Hematopoietic multipotent progenitor cell (in vitro differentiated cells): ENCODE data around the gene SCN10A. TPM values are rescaled to one million over a fixed set of nuclear protein-coding genes. Genes with fewer than 3 reads are reported as not detected.
A peak's percentile ranks its signal among the peaks of the same experiment; 100 is the strongest.

Source experiments
- DNase-seq, 3 donors: peaks; one replicate each; pipeline ENCODE4 v3.0.0-alpha.2; 2011 to 2015; ENCODE audit warnings: low read depth in 2 of 3, low spot score in 2 of 3
- total RNA-seq: library from RNA; depleted of rRNA; stranded (reverse); fragments of >200 nt; gene quantifications from one replicate; pipeline ENCODE4 v1.2.3, GENCODE V29; 2012

The SCN10A gene
- total RNA-seq, result under 0.01 TPM

DNA sequence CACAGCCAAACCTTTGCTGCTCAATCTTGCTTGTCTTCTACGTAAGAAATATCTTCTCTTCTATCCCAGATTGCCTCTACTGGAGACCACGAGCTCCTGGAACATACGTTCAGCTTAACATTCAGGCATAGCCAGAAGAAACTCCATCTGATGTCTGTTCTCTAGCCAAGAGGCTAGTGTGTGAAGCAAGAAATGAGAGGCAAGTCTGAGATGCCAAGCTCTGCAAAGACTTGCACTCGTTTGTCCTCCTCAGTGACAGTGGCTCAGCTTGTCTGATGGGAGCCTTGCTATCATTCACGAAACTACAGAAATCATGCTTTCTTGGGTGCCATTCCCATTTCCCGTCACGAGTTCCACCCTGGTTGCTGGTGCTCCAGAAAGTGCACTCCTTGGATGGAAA lies at the start of gene SCN10A:
Gene SCN10A, minus strand, starts transcription at position 192 of the 400 bp plus-strand sequence. CDS start 22,207 bp downstream, outside the sequence.
- DNase-seq, result no peak

DNA sequence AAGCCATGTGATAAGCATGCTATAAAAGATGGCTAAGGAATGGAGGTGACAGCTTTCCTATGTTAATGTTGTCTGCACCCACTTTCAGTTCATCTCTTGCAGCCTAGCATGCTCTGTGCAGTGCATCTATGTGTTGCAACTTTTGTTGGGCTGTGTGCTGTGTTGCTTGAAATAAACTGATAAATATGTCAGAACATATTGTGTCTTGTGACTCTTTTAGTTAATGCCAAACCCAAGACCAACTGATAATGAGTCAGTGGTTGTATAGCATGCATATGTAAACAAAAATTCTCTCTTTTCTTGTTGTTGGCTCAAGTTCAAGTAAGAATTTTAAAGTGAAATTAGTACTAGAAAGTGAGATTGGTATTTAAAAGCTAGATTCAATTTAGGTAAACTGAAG lies 37.0 kb upstream of the SCN10A start:
- no peak for DNase-seq

GRCh38 chr3:38843898-38844297 lies 27.9 kb upstream of the SCN10A start:
- peak in 2 of 3 donors; percentile 51 to 86 for DNase-seq

DNA sequence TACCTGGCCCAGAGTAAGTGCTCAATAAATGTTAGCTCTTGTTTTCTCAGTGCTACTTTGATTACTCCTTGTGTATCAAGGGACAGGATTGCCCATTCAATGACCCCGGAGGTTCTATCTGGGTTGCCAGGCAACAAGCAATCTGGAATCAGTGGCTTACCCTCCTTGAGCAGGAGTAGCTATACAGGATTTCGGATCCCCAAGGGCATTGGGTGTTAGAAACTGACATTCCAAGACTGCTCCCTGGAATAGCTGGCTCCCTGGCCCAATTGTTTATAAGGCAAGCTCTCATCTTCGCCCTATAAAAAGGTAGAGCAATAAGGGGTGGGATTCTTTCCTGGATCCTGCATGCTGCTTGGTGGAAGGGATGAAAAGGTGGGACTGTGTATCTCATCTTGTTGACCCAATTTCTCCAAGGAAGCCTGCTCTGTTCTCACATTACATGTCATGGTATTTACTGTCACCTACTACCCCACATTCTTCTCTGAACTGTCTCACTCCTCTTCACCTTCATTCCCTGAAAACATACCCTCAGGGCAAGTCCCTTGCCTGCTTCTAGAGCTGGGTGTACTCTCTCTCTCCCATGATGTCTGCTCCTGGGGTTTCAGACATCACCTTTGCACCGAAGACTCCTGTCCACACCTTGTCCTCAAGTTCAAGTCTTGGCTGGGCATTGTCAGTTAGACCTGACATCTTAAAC lies 26.4 kb upstream of the SCN10A start:
- no peak for DNase-seq

- no peak for DNase-seq
Observed at GRCh38 chr3:38840987-38841386, 25.0 kb upstream of the SCN10A start.

DNA sequence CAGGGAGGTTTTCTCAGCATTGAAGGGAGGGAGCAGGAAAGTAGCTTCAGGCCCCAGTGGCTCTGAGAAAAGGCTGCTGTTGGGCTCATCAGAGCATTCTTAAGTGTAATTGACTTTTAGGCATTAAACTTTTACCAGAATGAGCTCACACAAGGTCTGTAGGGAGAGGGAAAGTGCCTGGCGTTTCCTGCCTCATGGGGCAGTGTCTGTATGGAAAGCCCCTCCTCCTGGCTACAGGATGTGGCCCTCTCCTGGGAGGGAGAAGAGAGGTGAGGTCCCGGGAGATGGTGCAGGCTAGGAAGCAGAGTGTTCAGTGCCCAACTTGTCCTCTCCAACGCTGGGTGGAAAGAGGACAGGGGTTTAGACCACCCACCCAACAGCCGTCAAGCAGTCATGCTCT lies 21.3 kb upstream of the SCN10A start:
- DNase-seq, result no peak

GRCh38 chr3:38836561-38836960 lies 20.5 kb upstream of the SCN10A start:
- DNase-seq, result no peak

- DNase-seq, result no peak
Observed at GRCh38 chr3:38835939-38836338, 19.9 kb upstream of the SCN10A start.

- no peak for DNase-seq
Observed at GRCh38 chr3:38834717-38835116, 18.7 kb upstream of the SCN10A start.

- peak in 2 of 3 donors; percentile 49 to 62 for DNase-seq
Observed at GRCh38 chr3:38834110-38834509, 18.1 kb upstream of the SCN10A start.

DNA sequence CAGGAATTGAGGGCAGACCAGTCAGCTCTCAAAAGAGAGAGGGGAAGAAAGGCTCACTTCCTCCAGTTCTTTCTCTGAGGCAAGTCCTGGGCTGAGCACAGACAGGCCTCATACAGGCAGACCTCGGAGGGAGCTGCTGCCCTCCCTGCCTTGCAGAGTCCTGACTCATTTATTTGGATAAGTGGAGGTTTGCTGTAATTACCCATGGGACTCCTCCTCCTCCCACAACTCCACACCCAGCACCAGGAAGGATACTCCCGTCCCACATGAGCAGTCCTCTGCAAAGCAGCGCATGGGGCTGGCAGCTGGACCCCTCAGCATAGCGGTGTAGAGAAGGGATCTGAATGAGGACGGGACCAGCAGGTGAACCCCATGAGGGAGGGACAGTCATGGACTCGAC lies 13.4 kb upstream of the SCN10A start:
- DNase-seq, result no peak

DNA sequence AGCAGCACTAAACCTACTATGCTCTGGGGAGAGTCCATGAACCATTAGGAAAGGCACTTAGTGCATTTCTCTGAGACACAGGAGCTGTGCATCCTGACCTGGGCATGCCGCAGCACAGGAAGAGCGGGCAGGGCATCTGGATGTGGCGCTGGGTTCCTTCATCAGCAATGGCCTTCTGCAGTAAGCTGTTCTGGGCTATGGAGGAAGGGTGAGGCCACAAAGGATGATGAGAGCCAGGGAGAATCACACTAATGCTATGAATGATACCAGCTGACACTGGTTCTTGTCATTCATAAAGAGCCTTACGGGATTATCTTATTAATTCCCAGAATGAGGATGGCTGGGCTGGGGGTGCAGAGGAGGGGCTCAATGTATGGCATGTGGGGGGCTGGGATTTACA lies 12.7 kb upstream of the SCN10A start:
- no peak for DNase-seq

DNA sequence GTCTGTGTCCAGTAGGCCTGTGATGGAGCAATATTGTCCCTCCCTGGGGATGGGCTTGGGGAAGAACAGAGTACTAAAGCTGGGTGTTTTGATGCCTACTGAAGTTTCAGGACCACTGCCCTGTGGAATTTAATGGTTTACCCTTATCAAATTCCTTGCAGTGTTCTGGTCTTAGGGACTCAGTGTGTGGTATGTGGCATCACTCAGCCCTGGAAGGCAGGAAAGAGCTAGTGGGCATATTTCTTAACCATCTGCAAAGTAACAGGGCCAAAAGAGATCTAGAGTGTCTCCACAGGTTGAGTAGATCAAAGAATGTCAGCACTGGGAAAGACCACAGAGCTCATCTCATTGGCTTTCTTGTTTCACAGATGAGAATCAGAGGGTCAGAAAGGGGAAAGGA lies 11.8 kb upstream of the SCN10A start:
- no peak for DNase-seq

DNA sequence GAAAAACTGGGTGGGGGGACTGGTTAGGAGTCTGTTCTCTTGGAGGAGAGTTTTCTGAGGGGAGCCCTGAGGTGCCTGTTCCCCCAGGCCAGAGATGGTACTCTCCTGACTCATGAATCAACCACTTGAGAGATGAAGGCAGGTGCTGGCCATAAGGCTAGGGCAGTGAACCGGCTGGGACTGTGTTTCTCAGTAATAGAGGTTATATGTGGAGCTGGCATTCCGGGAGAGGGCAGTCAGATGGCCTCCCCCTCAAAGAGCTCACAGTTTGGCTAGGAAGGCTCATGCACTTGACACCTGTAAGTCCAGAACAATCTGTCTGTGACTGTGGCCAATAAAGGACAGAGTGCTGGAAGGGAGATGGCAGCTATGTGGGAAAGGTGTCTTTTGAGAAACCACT lies 10.0 kb upstream of the SCN10A start:
- no peak for DNase-seq

GRCh38 chr3:38824349-38824748 lies 8.3 kb upstream of the SCN10A start:
- no peak for DNase-seq

DNA sequence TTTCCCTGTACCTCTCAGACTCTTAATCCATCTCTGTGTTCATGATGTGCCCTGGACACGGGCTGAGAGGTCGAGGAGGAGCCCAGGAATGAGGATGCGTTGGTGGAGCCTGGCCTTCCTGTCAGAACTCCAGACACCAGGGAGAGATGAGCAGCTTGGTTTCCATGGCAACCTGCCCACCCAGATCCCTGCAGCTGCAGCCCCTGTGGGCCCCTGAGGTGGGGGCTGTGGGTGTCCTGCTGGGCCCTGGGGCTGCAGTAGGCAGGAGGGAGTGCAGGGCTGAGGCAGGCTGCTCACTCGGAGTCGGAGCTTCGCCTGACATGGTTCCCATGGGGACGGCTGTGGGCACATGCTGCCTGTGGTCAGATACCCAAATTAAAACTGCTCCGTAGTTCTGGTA lies 7.7 kb upstream of the SCN10A start:
- DNase-seq, result no peak

GRCh38 chr3:38823186-38823585 lies 7.2 kb upstream of the SCN10A start:
- no peak for DNase-seq

DNA sequence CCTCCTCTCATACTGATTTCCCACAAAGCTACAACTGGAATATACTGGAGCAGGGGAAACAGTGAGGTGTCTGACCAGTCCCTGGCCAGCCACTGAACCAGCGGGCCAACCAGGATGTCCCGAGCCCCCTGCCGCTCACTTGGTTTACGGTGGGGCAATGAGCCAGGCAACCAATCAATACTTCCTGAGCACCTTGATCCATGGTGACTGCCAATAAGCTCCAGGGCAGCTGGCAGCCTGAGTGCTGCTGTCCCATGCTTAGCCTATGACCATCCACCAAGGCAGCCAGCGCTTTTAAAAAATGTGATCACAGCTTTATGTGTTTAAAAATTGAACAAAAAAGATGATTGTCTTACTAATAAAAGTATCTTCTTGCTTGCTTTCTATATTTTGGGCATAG lies 4.2 kb downstream of the SCN10A start:
- no peak for DNase-seq

DNA sequence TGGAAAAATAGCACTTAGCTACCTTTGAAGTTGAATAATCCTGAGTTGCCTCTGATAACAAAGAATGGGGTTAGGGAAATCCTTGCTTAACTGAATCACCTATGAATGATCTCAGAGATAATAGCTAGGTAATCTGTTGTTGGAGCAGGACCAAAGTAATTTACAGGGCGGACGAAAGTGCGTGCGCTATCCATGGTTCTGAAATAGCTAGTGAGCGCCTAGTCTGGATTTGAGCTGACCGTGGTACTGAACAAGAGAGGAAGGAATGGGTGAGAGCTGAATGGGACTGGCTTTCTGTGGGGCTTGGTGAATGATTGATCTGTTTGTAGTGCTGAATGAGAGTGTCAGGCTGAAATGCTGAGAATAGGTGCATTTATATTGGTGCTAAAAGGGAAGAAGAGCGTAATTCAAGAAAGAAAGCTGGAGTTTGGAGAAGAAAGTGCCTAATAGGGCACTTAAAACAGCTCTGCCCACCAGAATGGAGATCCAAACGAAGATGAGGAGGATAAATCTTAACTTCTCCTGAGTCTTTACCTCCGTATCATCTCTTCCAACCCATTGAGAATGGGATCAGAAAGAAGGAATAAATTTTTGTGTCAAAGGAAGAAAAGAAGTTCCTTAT lies 10.1 kb downstream of the SCN10A start:
- DNase-seq, result peak in 2 of 3 donors; percentile 71 to 93

GRCh38 chr3:38805004-38805403 lies 11.0 kb downstream of the SCN10A start:
- DNase-seq, result no peak

GRCh38 chr3:38800511-38800910 lies 15.5 kb downstream of the SCN10A start:
- no peak for DNase-seq

DNA sequence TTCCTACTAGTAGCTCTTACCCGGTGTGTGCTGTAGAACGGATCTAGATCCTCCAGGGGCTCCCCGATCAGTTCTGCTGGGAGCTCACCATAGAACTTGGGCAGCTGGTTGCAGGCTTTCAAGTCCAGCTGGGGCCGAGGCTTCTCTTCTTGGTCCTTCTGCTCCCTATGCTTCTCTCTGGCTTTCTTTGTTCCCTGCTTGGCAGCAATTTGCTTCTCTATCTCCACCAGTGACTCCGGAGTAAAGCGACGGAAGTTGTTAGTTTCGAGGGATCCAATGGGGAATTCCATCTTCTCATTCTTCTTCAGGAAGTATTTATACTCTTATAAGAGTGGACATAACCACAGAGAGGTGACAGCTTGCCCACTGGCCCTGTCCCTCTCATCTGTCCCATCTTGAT lies 22.3 kb downstream of the SCN10A start:
- no peak for DNase-seq

GRCh38 chr3:38792983-38793382 lies 23.0 kb downstream of the SCN10A start:
- no peak for DNase-seq
